Fibroblast of skin of back (primary cell): ENCODE data around the gene TRERF1.
A peak's percentile ranks its signal among the peaks of the same experiment; 100 is the strongest.

Experiments used
- DNase-seq: peaks from one replicate; pipeline ENCODE4 v3.0.0-alpha.2; 2013

The TRERF1 gene

DNA sequence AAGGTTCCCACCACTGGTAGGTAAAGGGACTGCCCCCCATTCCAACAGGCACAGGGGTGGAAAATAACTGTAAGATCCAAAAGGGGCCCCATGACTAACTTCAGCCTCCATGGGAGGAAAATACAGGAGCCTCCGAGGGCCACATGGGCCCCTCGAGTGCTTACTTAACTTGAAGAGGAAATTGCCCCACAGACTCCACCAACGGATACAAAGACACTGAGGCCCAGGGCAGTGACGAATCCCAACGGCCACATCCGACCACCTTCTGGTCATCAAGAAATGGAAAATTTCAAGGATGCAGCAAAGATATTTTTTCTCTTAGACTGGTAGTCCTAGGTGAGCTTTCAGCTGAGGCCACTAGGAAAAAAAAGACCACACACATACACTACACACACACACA lies 118.1 kb downstream of the TRERF1 start:
- DNase-seq: no peak

DNA sequence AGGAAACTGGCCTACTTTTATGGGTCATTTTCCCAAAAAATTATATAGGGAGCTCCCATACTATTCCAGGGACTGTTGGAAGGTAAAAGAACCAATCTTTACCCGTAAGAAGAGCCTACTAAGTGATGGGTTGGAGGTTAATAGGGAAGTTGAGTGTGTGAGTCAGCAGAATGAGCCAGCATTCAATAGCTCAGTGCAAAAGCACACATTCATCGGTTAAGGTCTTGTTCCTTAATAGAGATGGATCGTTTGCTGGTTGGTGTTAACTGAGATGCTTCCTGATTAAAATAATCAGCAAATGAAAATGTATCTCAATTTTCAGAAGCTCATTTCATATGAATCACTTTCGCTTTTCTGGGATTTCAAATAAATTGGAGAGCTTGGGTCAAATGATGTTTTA lies 118.8 kb downstream of the TRERF1 start:
- no peak for DNase-seq

DNA sequence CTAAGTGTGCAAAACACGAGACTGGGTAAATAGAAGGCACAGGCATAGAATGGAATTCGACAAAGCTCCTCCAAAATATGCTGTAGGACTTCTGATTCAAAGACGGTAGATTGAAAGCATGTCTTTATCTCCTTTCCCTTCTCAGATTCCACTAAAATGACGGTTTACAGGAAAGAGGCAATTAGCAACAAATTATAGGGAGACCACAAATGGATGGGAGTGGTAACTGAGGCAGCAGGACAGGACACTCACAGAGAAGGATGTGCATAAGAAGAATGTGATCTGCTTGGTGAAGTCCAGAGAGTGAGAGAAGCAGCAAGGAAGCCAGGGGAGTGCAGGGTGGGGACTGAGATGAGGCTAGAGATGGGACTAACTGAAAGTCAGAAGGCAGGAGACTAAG lies 120.7 kb downstream of the TRERF1 start:
- DNase-seq: no peak

DNA sequence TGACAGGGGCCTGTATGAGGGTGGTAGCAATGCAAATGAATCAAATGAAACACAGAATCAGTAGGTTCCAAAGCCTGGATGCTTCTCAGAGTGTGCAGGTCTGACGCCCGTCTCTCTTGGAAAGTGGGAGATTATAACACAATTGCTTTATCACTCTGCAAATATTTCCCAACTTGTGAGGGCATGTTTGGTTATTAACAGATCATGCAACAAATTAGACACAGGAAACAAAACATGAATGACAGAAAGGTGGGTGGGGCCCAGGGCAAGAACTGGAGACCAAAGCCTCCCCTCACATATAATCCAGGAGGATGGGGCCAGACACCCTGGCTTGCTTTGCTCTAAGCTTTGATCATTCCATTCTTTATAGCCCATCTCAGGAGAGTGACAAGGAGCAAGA lies 125.5 kb downstream of the TRERF1 start:
- no peak for DNase-seq

DNA sequence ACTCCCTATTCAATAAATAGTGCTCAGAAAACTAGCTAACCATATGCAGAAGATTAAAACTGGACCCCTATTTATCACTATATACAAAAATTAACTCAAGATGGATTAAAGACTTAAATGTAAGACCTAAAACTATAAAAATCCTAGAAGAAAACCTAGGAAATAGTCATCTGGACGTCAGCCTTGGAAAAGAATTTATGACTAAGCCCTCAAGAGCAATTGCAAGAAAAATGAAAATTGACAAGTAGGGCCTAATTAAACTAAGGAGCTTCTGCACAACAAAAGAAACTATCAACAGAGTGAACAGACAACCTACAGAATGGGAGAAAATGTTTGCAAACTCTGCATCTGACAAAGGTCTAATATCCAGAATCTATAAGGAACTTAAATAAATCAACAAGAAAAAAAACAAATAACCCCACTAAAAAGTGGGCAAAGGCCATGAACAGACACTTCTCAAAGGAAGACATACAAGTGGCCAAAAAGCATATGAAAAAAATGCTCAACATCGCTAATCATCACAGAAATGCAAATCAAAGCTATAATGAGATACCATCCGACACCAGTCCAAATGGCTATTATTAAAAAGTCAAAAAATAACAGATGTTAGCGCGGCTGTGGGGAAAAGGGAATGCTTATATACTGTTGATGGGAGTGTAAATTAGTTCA lies 126.9 kb downstream of the TRERF1 start:
- peak; percentile 39 for DNase-seq

DNA sequence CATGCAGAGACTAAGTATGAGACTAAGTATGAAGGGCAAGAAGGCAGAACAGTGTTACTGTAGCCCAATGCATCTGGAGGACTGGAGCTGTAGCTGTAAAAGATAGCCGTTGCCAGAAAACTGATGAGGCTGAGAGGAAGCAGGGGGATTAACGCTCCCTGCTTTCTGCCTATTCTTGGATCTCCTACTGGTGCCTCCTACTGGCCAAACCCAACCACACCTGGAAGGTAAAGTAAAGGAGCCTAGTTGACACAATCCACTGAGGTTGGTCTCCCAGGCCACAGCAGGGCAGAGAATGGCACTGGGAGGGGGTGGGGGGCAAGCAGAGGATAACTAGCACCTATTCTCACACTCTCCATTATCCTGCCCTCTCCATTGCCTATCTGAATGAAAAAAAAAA lies 129.1 kb downstream of the TRERF1 start:
- DNase-seq: no peak

DNA sequence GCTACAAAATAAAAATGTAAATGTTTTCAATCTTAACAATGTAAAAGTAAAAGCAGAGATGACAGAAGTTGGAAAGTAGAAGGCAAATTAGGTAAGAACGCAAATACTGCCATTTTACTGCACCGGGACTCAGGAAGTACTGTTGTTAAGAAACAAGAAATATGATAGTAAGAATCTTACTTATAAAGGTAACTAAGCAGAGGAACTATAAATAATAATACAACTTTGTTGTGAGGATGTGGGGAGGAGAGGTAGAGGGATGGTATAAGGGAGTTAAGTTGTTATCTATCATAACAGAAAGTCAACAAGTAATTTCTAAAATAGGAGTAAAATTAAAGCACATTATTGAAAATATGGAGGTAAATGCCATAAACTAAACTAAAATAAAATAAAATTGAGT lies 129.8 kb downstream of the TRERF1 start:
- DNase-seq: no peak

DNA sequence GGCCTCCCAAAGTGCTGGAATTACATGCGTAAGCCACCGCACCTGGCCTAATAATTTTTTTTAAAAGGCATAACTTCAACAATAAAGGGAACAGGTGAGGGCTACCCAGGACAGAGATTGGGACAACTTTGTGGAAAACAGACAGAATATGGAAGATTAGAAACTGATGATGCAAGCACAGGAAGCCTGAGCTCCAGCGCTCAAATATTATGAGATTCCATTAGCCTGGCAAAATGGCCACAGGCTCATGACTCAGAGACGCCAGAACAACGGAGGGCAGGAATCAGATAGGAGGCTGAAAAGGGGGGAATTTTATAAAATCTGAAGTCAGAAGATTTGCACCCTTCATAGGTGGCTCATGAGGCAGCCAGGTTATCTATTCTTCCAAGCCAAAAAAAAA lies 131.0 kb downstream of the TRERF1 start:
- no peak for DNase-seq

DNA sequence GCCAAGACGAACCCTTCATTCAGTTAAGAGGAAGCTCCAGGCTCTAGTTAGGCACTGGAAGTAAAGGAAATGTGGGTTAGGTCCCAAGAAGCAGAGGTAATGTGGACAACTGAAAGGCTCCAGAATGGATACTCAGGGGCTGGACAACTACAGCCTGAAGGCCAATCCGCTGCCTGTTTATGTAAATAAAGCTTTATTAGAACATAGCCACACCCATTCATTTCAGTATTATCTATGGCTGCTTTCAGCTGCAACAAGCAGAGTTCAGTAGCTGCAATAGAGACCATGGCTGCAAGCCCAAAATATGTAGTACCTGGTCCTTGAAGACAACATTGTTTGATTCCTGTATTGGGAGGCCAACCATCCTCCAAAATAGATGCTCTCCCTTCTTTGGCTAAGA lies 133.2 kb downstream of the TRERF1 start:
- DNase-seq: no peak

DNA sequence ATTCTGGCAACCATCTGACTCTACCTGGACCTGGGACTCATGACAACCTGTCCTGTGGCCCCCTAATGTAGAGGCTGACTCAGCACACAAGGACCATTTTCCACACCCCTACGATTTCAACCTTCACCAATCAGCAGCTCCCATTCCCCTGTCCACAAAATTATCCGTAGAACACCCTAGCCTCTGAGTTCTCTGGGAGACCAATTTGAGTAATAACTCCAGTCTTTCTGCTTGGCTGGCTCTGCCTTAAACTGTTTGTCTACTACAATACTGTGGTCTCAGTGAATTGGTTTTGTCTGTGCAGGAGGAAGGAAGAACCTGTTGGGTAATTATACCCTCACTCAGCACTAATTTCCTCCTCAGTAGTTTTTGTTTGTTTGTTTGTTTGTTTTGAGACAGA lies 134.7 kb downstream of the TRERF1 start:
- no peak for DNase-seq

DNA sequence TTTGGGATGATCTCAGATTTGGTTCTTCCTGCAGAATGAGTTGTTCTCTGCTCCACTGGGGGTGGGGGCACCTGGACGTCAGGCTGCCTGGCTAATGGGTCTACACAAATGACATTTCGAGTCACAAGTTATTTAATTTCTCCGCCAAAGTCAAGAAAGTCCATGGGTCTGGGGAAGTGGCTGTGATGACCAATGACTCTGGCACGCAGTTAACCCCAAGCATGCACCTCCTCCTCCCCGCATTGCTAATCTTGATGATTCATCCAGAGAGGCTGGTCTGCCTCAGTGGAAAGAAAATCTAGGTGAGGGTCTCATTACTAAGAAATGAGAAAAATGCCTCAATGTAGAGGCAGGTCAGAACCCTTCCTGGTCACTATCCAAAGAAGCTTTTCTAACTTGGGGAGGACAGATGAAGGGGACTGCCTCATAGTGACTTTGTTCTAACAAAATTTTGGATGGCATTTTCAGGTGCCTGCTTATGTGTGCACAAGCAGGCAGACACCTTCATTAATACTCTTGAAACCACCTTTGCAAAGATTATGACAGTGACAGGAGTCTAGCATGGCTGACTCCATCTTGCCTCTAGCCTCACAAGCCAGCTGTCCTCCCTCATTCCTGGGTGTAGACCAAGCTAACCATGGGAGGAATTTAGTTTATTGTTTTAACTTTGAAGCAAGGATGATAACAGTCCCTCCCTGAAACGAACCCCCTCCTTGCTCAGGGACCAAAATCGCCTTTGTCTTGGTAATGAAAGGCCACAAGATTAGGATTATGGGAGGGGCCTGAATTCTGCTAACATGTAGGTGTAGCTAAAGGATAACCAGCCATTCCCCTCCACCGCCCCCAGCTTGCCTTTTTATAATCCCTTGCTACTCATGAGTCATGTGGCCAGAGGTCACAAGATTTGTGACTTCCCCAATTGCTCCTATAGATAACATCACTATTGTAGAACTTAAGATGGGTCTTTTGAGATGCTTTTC lies 135.4 kb downstream of the TRERF1 start:
- peak; percentile 99 for DNase-seq

DNA sequence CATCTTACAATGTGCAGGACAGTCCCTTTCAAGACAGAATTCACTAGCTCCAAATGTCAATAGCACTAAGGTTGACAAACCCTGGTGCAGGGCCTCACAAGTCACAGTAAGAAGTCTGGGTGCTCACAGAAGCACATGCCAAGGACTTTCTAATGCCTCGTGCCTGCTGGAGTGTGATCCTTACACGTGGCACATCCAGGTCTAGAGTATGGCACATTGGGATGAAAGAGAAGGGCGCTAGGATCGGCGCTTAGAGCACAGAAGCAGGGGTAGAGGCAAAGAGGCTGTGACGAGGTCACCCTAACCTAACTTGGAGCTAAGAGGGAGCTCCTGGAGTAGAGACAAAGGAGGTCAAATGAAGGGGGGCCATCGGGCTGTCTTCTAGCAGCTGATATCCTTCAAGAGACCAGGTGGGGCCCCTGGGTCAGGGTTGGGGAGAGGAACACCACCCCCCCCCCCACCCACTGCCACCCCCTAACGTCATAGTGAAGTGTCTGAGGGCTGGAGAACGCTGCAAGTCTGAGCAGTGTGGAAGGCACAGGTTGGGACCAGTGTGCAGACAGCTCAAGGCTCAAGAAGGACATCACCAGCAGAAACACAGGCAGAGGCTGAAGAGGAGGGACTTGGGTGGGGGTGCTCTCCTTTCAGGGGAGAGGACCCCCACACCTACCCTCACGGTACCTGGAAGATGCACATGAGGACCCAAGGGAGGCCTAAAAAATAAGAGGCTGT lies 136.3 kb downstream of the TRERF1 start:
- DNase-seq: no peak

DNA sequence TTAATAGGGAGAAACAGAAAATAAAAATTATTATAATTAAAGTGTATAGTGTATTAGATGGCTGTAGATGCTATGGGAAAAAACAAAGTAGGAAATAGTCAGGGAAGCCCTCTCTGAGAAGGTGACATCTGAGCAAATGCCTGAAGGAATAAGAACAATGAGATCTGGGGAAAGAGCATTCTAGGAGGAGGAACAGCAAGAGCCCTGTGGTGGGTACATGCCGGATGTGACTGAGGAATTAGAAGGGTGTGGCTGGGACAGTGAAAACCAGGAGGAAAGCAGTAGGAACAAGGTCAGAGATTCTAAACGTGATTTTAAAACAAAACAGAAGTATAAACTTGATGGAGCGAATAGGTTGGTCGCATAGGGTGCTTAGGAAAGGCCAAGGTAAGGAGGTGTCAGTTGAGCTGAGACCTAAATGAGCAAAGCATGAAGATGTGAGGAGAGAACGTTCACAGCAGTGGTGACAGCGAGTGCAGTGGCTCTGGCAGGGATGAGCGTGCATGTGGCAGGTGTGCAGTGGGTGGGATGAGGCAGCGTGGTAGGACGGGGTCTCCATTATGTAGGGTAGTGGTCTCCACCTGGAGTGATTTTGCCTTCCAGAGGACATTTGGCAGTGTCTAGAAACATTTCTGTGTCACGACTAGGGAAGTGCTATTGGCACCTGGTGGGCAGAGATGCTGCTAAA lies 137.0 kb downstream of the TRERF1 start:
- peak; percentile 40 for DNase-seq

DNA sequence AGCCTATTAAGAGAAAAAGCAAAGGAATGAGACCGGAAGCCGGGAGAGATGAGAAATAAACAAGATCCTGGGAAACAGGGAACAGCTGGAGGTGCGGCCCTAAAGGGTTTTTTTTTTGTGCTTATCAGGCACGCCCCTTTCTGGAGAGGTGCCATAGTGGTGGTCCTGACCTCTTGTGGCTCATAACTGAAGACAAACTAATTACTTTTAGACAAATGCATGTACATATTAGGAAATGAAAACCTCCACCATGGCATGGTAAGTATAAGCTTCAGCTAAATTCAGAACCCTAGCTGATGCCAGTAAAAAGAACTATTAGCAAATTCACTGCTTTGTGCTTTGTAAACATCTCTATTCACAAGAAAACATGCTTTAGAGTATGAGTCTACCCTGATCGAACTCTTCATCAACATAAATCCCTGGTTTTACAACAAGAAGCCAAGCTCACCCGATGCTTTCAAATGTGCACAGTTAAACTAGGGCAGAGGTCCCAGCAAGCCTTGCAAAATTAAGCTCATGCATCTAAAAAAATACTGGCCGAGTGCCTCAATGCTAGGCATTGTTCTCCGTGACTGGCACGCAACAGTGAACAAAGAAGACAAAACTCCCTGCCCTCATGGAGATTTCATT lies 137.7 kb downstream of the TRERF1 start:
- DNase-seq: peak; percentile 42

DNA sequence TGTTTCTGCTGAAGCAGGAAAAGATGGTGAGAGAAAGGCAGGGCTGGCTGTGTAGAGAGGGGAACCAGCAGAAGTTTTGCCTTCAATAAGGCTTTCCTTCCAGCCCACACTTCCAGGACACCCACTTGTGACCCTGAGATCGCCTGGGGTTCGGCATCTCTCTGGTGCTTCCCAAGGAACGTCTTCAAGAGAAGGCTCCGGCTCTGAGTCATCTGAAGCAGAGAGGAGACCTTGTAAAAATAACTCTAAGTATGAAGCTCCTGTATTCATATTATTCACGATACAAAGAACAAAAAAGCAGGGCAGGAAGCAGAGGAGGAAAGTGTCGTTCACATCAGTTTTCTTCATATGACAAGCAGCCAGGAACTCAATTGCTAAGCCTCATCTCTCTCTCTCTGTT lies 138.7 kb downstream of the TRERF1 start:
- peak; percentile 71 for DNase-seq

DNA sequence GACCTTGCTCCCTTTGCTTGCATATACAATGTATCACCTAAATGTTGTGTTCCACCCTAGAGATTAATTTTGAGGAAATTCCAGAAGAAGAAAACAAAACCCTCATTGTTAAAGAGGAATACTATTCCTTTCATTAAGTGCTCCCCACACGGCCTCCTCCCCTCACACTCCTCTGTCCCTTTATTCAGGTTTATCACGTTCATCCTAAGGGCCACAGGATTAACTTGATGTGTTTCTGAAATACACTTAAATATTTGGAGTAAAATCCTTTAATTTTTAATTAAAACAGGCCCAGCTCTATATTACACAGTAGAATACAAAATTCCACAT lies 144.6 kb downstream of the TRERF1 start:
- no peak for DNase-seq

DNA sequence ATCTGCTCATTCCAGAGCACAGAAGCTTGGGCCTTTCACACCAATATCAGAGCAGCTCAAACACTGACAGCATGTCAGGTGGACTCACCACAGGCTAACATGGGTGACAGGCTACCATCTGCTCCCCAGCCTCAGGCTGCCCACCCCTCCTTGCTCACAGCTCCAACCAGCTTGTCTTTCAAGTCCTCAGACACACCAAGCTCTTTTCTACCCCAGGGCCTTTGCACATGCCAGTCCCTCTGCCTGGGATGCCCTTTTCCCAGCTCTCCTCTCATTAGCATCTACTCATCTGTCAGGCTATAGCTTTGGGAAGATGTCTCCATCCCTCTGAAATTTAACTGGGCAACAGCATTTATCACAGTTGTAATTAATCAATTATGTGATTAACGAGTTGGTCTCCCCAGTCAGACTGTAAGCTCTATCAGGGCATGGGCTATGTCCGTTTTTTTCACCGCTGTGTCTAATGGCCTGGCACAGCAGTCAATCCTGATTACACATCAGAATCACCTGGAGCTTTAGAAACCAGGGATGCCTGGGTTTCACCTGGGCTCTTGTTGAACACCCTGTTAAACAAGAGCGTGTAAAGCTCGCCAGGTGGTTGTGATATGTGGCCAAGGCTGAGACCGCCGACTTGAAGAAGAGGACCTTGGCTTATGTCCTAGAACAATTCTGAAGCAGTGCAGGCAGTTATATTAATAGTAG lies 145.1 kb downstream of the TRERF1 start:
- no peak for DNase-seq

DNA sequence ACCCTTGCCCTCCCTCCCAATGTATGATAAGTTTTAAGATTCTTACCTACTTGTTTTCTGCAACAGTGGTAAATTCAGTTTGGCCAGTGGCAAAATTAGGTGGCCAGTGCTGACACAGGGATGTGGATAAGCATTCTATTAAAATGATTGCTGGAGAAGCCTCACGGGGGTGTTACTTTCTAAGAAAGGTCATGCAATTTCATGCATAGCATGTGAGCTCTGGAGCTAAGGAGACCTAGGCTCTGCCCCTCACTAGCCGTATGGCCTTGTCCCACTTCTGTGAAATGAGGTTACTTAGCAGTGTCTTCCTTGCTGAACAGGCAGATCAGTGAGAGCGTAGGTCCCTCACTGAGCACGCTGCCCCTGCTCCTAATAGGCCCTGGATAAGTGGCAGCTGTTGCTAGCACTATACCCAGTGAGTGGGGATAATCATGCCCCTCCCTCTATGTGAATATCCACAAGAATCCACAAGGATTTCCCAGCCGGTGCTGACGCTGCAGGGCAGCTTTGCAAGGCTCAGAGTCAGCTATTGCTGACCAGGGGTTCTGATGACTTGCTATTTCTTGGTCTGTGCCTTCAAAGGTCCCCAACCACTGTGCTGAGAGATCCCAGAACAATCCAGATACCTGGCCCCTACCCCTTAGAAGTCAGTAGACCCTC lies 147.5 kb downstream of the TRERF1 start:
- no peak for DNase-seq

DNA sequence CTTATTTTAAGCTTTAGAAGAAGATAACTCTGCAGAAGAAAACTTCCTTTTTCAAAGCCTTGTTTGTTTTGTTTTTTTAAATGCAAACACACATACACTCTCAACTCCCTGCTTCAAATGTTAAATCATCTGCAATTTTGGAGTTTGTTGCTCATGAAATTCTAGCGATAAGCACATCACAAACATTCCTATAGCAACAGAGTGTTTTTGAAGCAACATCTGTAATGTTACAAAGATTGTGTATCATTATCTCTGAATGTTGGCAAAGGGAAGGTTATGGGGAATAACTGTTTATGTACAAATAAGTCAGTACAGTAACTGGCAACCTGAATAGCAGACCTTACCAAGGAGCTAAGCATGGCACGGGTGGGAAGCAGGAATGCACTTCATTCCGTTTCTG lies 149.3 kb downstream of the TRERF1 start:
- no peak for DNase-seq

DNA sequence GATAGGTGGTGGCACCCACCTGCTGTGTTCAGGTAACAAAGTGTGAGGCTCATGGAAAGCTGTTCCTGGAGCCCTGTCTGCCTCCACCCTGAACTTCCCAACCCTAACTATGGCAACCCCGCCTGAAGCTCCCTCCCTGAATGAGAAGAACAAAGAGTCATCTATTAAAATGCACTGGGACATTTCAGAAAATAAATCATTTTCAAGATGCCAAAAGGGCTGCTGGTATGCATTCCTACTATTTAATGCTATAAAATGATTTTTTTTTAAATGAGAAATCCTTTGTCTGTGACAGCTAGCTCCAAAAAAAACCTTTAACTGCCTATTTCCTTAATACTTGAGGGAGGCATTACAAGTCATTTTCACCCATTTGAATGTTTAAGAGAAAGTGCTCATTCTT lies 149.7 kb downstream of the TRERF1 start:
- DNase-seq: no peak

DNA sequence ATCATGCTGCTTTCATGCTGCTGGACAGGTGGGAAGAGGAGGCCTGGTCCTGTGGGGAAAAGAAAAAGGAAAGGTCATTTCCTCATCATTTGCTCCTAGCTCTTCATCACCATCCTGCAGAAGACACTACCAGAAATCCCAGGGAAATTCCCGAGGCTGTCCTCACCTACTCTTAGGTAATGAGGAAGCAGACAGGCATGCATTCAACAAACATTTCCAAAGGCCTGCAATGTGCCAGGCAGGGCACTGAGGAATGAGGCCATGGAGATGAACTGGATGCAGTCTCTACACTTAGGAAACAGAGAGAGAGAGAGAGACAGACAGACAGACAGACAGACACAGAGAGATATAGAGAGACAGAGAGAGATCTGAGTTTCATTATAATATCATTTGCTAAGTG lies 151.0 kb downstream of the TRERF1 start:
- DNase-seq: no peak
